Measurements from ENCODE around the gene SCFD2.

DNA sequence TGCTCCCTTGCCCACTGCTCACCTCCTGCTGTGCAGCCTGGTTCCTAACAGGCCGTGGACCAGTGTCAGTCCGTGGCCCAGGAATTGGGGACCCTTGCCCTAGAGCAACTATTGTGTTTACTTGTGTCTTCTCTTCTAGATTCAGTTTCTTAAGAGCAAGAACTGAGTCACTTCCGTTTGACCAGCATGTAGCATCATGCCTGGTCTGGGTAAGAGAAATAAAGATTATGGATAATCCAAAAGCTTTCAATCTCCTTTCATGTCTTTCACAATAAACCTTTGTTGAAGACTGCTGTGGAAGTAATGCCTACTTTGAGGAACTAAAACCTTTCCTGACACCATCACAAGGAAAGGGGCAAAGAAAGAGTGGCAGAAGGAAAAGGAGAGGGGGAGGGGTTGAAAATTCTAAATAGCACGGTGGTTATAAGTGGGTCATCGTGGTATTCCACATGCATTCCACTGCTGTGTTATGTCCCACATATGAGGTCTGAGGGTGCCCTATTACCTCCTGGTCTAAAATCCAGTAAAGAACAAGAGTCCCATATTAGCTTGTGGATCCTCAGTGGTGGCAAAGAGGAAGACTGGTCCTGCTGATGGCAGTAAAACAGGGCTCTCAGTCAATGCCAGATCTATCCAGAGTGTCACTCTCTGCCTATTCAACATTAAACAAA, 370.4 kb downstream of the SCFD2 start:
- no peak for TF ChIP-seq GATA3 (IDR thresholded peaks at IDR 0.05; ENCODE audit: low read depth, low read length)
- no peak for TF ChIP-seq GATA2 (IDR thresholded peaks at IDR 0.05; ENCODE audit: low read depth, low read length)

All from SH-SY5Y (cell line).